Spleen (tissue), 7 donors: ENCODE results near the gene PAPOLB.
"Not testable (repeated sequence)": the region's sequence is repeated elsewhere in the genome, so short reads cannot be mapped to it uniquely, and the experiment has no call there.

Source experiments
- POLR2A ChIP-seq, 3 donors: fragments of 450-650 bp; IDR thresholded peaks; one replicate each; pipeline ENCODE4 v1.5.1; 2017; ENCODE audit warnings: antibody characterized with exemption in 3 of 3, mild to moderate bottlenecking in 1 of 3
- POLR2AphosphoS5 ChIP-seq, 3 donors: sonication (generic); formaldehyde crosslinking; IDR thresholded peaks; one replicate each; pipeline ENCODE4 v1.5.1; 2017; ENCODE audit warnings: antibody characterized with exemption in 3 of 3
- TF ChIP-seq, protein P1 (sequence below), 11 experiments: fragments of 200-600 bp in 7 of 11; fragments of 450-650 bp in 4 of 11; sonication (generic) in 4 of 11; IDR thresholded peaks in 8 of 11; conservative IDR thresholded peaks in 3 of 11; 1 replicate in 7 of 11; 2 replicates in 4 of 11; pipeline versions ENCODE4 v1.4.0 to v1.8.0; 2016 to 2021; ENCODE audit warnings: antibody characterized with exemption in 11 of 11, inconsistent platforms in 4 of 11, mild to moderate bottlenecking in 1 of 11
- donor health status: DM: no; HTN: no; CAD: no; lungs with moderate emphysema.
- donor health status: DM: no; HTN: no; CAD: no.
- donor health status: DM: no; HTN: no; CAD: no.

DNA sequence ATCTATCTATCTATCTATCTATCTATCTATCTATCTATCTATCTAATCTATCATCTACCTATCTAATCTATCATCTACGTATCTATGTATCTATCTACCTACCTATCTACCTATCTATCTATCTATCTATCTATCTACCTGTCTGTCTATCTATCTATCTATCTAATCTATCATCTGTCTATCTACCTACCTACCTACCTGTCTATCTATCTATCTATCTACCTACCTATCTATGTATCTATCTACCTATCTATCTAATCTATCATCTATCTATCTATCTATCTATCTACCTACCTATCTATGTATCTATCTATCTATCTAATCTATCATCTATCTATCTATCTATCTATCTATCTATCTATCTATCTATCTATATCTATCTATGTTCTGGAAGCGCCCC, 29.7 kb upstream of the PAPOLB start:
- not testable (repeated sequence) for TF ChIP-seq POLR2A, POLR2AphosphoS5 (IDR thresholded peaks at IDR 0.05)
- TF ChIP-seq, protein P1, sequence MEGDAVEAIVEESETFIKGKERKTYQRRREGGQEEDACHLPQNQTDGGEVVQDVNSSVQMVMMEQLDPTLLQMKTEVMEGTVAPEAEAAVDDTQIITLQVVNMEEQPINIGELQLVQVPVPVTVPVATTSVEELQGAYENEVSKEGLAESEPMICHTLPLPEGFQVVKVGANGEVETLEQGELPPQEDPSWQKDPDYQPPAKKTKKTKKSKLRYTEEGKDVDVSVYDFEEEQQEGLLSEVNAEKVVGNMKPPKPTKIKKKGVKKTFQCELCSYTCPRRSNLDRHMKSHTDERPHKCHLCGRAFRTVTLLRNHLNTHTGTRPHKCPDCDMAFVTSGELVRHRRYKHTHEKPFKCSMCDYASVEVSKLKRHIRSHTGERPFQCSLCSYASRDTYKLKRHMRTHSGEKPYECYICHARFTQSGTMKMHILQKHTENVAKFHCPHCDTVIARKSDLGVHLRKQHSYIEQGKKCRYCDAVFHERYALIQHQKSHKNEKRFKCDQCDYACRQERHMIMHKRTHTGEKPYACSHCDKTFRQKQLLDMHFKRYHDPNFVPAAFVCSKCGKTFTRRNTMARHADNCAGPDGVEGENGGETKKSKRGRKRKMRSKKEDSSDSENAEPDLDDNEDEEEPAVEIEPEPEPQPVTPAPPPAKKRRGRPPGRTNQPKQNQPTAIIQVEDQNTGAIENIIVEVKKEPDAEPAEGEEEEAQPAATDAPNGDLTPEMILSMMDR (IDR thresholded peaks at IDR 0.05 in 8 of 11, conservative IDR thresholded peaks at IDR 0.05 in 3 of 11): not testable (repeated sequence)
